ENCODE measurements around the gene PNP.

DNA sequence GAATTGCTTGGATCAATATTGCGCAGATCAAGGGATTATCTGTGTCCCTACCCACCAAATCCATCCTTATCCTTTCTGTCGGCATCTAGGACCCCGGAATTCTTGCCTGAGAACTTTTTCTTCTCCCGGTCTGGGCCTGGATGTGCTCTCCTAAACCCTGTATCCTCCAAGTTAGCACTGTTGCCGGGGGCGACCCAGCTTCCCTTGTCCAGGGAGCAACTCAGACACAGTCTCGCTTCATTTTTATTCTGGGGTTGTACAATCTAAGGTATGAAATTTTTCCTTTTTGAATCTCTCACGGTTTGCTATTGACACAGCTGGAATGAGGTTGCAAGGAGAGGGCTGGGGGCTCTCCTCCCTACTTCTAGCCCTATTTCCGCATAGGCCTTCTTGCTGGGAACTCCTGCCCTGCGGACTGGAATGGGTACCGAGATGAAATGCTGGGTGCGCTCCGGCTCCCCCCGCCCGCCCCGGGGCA lies 403 bp upstream of the PNP start:
- TF ChIP-seq, protein P1, sequence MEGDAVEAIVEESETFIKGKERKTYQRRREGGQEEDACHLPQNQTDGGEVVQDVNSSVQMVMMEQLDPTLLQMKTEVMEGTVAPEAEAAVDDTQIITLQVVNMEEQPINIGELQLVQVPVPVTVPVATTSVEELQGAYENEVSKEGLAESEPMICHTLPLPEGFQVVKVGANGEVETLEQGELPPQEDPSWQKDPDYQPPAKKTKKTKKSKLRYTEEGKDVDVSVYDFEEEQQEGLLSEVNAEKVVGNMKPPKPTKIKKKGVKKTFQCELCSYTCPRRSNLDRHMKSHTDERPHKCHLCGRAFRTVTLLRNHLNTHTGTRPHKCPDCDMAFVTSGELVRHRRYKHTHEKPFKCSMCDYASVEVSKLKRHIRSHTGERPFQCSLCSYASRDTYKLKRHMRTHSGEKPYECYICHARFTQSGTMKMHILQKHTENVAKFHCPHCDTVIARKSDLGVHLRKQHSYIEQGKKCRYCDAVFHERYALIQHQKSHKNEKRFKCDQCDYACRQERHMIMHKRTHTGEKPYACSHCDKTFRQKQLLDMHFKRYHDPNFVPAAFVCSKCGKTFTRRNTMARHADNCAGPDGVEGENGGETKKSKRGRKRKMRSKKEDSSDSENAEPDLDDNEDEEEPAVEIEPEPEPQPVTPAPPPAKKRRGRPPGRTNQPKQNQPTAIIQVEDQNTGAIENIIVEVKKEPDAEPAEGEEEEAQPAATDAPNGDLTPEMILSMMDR (IDR thresholded peaks at IDR 0.05; ENCODE audit: low read depth, low read length): no peak
- no peak for TF ChIP-seq EZH2phosphoT487 (IDR thresholded peaks at IDR 0.05; ENCODE audit: low read depth)

Measured in OCI-LY3 (cell line).